Mesothelial cell of epicardium (in vitro differentiated cells): Measurements from ENCODE around the gene MRPL49. TPM values are rescaled to one million over a fixed set of nuclear protein-coding genes. Genes with fewer than 3 reads are reported as not detected.

Source experiments
- DNase-seq, 2 experiments: peaks; one replicate each; pipeline ENCODE4 v3.0.0; 2021; ENCODE audit warnings: low spot score in 2 of 2; ENCODE audit not compliant: unreplicated experiment in 2 of 2
- H3K27ac Mint-ChIP-seq: 2 replicates; pipeline ENCODE4 v1.8.0; 2021; ENCODE audit warnings: mixed read lengths
- H3K27me3 Mint-ChIP-seq: 2 replicates; pipeline ENCODE4 v1.8.0; 2021; ENCODE audit warnings: low read depth, mixed read lengths
- H3K36me3 Mint-ChIP-seq: 2 replicates; pipeline ENCODE4 v1.8.0; 2021; ENCODE audit warnings: mixed read lengths
- H3K4me1 Mint-ChIP-seq: 2 replicates; pipeline ENCODE4 v1.8.0; 2021; ENCODE audit warnings: mixed read lengths
- H3K4me3 Mint-ChIP-seq: 2 replicates; pipeline ENCODE4 v1.8.0; 2021; ENCODE audit warnings: mild to moderate bottlenecking, moderate library complexity, mixed read lengths
- H3K9me3 Mint-ChIP-seq: 2 replicates; pipeline ENCODE4 v1.8.0; 2021; ENCODE audit warnings: mixed read lengths
- CTCF ChIP-seq: fragments of 200-600 bp; sonication (generic); IDR thresholded peaks from one replicate; pipeline ENCODE4 v1.5.0; 2021; ENCODE audit warnings: antibody characterized with exemption; ENCODE audit not compliant: unreplicated experiment
- total RNA-seq: library from RNA; stranded (reverse); gene quantifications from 3 replicates; pipeline ENCODE4 v1.2.1, GENCODE V29; 2021

MRPL49 gene
- 41.3 to 45.3 TPM (median 43.8 TPM) in 3 replicates for total RNA-seq

GRCh38 chr11:65121865-65122696, at the start of gene MRPL49, which contains the start of gene FAU:
Gene MRPL49 (plus strand): TSS chr11:65122321. CDS start chr11:65122347, 26 bp downstream.
Gene FAU (minus strand): TSS chr11:65122134. CDS start chr11:65121813, 321 bp downstream.
- H3K36me3 Mint-ChIP-seq: peaks cover 14% of the 10 kb centered on the region
- H3K27ac Mint-ChIP-seq: peak within 1 kb of the TSS; percentile 99
- H3K9me3 Mint-ChIP-seq: no peaks in the 10 kb centered on the region
- no peak for TF ChIP-seq CTCF
- H3K4me3 Mint-ChIP-seq: peak within 1 kb of the TSS; percentile 99
- DNase-seq: peak; percentile 97
- H3K4me1 Mint-ChIP-seq: peaks cover 30% of the 10 kb centered on the region
- H3K27me3 Mint-ChIP-seq: no peaks in the 10 kb centered on the region

GRCh38 chr11:65072631-65072966, 49.5 kb upstream of the MRPL49 start:
- Mint-ChIP-seq H3K27ac (no peak overlapping the region), H3K9me3 (no peaks in the 10 kb centered on the region), H3K36me3 (no peaks in the 10 kb centered on the region), H3K4me3 (no peak overlapping the region), H3K27me3 (no peaks in the 10 kb centered on the region), H3K4me1 (no peaks in the 10 kb centered on the region)
- DNase-seq: no peak
- no peak for TF ChIP-seq CTCF

DNA sequence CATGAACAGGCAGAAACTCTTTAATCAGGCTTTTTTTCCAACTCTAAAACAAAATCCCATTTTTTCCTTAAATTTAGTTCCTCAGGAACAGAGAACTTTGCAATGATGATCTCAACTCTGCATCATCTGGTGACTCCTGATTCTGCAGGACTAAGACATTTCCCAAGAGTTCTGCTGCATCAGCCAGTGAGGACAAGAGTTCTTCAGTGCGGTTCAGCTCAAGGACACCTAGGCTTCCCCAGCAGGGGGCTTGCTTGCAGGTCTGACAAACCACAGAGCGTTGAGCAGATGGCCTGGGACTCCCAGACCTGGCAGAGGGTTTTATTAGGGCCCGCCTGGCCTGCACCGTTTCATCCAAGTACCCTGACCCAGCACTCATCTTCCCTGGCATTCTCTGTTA, 44.7 kb upstream of the MRPL49 start:
- Mint-ChIP-seq H3K4me3 (no peak overlapping the region), H3K27ac (no peak overlapping the region), H3K27me3 (no peaks in the 10 kb centered on the region), H3K36me3 (peaks cover 12% of the 10 kb centered on the region), H3K9me3 (no peaks in the 10 kb centered on the region), H3K4me1 (no peaks in the 10 kb centered on the region)
- DNase-seq: no peak
- no peak for TF ChIP-seq CTCF

DNA sequence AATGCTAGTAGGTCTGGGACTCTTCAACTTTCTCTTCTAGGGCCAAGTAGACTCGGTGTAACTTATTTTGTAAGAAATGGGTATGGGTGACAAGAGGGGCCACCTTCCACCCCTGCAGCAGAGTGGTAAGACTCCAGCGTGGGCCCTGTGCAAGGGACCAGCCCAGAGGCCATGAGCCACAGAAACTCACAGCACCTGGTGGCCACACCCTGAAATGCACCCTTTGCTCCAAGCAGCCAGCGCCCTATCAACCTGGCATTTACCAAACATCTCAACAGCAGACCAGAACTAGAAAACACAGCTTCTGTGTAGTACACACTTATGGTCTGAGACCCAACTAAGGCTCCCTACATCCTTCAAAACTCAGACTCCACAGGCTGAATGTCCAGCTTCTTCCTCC, 44.0 kb upstream of the MRPL49 start:
- DNase-seq: peak in 1 of 2 experiments; percentile 57
- Mint-ChIP-seq H3K27ac (no peak overlapping the region), H3K9me3 (no peaks in the 10 kb centered on the region), H3K4me3 (no peak overlapping the region), H3K36me3 (peaks cover 12% of the 10 kb centered on the region), H3K27me3 (no peaks in the 10 kb centered on the region), H3K4me1 (peaks cover 6% of the 10 kb centered on the region)
- TF ChIP-seq CTCF: peak; percentile 84

DNA sequence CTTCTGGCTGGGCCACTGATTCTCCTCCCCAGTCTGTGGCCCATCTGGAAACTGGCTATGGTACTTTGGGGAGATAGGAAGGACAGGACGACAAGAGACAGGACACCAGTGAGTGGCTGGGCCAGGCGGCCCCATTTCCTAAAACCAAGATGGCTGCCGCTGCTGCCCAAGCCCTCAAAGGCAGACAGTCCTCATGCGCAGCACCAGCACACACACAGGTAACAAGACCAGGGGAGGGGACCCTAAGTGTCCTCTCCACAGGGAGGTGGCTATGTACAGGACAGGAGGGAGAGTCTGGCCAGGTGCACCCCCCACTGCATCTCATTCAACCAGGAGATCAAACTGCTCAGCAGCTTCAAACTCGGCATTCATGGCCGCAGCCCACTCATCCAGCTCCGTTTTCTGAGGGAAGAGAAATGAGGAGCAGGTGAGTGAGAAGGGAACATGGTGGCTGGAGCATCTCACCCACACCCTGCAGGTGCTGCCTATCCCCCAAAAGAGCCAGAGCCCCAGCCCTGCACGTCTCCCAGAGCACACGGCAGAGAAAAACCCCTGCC, 43.3 kb upstream of the MRPL49 start:
- Mint-ChIP-seq H3K27ac (no peak overlapping the region), H3K4me1 (peaks cover 12% of the 10 kb centered on the region), H3K36me3 (peaks cover 12% of the 10 kb centered on the region), H3K9me3 (no peaks in the 10 kb centered on the region), H3K27me3 (no peaks in the 10 kb centered on the region), H3K4me3 (no peak overlapping the region)
- no peak for TF ChIP-seq CTCF
- DNase-seq: no peak
